ENCODE data around the gene COIL. TPM values are rescaled to one million over a fixed set of nuclear protein-coding genes. Genes with fewer than 3 reads are reported as not detected.

The COIL gene
- total RNA-seq, 1 experiment from 2014 or later: 31.2 TPM

- POLR2A ChIA-PET: interaction anchor here (1.2 to 1.9 kb wide), 3 partner anchors 11 to 79 kb away, joined by 4 to 9 read pairs (median 4); partner anchors contain the start of genes SCPEP1 and TRIM25
- CTCF ChIA-PET: no interaction called here
- Histone ChIP-seq H3K79me2 (ENCODE audit: insufficient read depth, low read length) (peaks cover 34% of the 10 kb centered on the region; the same call in 1 of the 2 replicates), H3K36me3 (ENCODE audit: control insufficient read depth in 1 of 2, insufficient read depth in 2 of 2, low read length in 2 of 2) (peaks cover 65 to 80% of the 10 kb centered on the region in 2 experiments), H3K4me1 (ENCODE audit: control insufficient read depth in 1 of 2, insufficient read depth in 2 of 2, low read length in 2 of 2) (peaks cover 14 to 51% of the 10 kb centered on the region in 2 experiments), H4K20me1 (ENCODE audit: insufficient read depth) (no peaks in the 10 kb centered on the region), H3K4me2 (ENCODE audit: low read length) (no peak overlapping the region), H3K27ac (ENCODE audit: low read depth, low read length) (no peak overlapping the region), H2AFZ (ENCODE audit: low read depth, low read length, poor library complexity, severe bottlenecking) (no peak overlapping the region), H3K9me2 (ENCODE audit: insufficient read depth) (no peaks in the 10 kb centered on the region), H3K9me3 (ENCODE audit: control insufficient read depth in 1 of 2, insufficient read depth in 1 of 2, low read depth in 1 of 2, low read length in 2 of 2) (no peaks in the 10 kb centered on the region), H3K9ac (ENCODE audit: low read length) (no peak overlapping the region), H3K27me3 (ENCODE audit: insufficient read depth, low read length) (no peaks in the 10 kb centered on the region), H3K4me3 (replicated peaks in 1 of 2; ENCODE audit: low read depth in 1 of 2, low read length in 2 of 2) (no peak overlapping the region)
- intact Hi-C loops (cut with micrococcal nuclease): no loop called here
- ATAC-seq (no peak), DNase-seq (ENCODE audit: low read depth, low spot score) (no peak)
- no TSS peak for BruUV-seq (replicated peaks)
- TF ChIP-seq, protein P1, sequence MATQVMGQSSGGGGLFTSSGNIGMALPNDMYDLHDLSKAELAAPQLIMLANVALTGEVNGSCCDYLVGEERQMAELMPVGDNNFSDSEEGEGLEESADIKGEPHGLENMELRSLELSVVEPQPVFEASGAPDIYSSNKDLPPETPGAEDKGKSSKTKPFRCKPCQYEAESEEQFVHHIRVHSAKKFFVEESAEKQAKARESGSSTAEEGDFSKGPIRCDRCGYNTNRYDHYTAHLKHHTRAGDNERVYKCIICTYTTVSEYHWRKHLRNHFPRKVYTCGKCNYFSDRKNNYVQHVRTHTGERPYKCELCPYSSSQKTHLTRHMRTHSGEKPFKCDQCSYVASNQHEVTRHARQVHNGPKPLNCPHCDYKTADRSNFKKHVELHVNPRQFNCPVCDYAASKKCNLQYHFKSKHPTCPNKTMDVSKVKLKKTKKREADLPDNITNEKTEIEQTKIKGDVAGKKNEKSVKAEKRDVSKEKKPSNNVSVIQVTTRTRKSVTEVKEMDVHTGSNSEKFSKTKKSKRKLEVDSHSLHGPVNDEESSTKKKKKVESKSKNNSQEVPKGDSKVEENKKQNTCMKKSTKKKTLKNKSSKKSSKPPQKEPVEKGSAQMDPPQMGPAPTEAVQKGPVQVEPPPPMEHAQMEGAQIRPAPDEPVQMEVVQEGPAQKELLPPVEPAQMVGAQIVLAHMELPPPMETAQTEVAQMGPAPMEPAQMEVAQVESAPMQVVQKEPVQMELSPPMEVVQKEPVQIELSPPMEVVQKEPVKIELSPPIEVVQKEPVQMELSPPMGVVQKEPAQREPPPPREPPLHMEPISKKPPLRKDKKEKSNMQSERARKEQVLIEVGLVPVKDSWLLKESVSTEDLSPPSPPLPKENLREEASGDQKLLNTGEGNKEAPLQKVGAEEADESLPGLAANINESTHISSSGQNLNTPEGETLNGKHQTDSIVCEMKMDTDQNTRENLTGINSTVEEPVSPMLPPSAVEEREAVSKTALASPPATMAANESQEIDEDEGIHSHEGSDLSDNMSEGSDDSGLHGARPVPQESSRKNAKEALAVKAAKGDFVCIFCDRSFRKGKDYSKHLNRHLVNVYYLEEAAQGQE (IDR thresholded peaks at IDR 0.05; ENCODE audit: low read depth): no peak
- TF ChIP-seq ZFX (IDR thresholded peaks at IDR 0.05) (no peak), TCF7L2 (IDR thresholded peaks at IDR 0.05; ENCODE audit: borderline replicate concordance, extremely low read depth, insufficient read depth, insufficient read length) (no peak), RAD21 (IDR thresholded peaks at IDR 0.05; ENCODE audit: low read depth) (no peak), ZNF274 (IDR thresholded peaks at IDR 0.05; ENCODE audit: low read depth, low read length) (no peak)
- RAD21 ChIA-PET (ENCODE audit: low non-redundant PET in 1 of 2, low total read pairs in 2 of 2, uncharacterized antibody in 2 of 2, unreplicated experiment in 2 of 2): no interaction called here
Measured at GRCh38 chr17:56899403-56899802, 61.4 kb downstream of the COIL start.

- no peak overlapping the region for H2AFZ ChIP-seq (ENCODE audit: low read depth, low read length, poor library complexity, severe bottlenecking)
- ATAC-seq: no peak
- peaks cover 61 to 75% of the 10 kb centered on the region in 2 experiments for H3K36me3 ChIP-seq (ENCODE audit: control insufficient read depth in 1 of 2, insufficient read depth in 2 of 2, low read length in 2 of 2)
- H3K9me2 ChIP-seq (ENCODE audit: insufficient read depth): no peaks in the 10 kb centered on the region
- POLR2A ChIA-PET: interaction anchor here (1.2 to 1.9 kb wide), 2 partner anchors 11 to 79 kb away, joined by 4 to 9 read pairs; partner anchors contain the start of gene SCPEP1
- H3K79me2 ChIP-seq (ENCODE audit: insufficient read depth, low read length): peaks cover 29% of the 10 kb centered on the region; the same call in 1 of the 2 replicates
- no peaks in the 10 kb centered on the region for H4K20me1 ChIP-seq (ENCODE audit: insufficient read depth)
- H3K4me1 ChIP-seq (ENCODE audit: control insufficient read depth in 1 of 2, insufficient read depth in 2 of 2, low read length in 2 of 2): peaks cover 14 to 46% of the 10 kb centered on the region in 2 experiments
- H3K4me2 ChIP-seq (ENCODE audit: low read length): no peak overlapping the region
- H3K9me3 ChIP-seq (ENCODE audit: control insufficient read depth in 1 of 2, insufficient read depth in 1 of 2, low read depth in 1 of 2, low read length in 2 of 2): no peaks in the 10 kb centered on the region
- CTCF ChIA-PET: no interaction called here
- H3K9ac ChIP-seq (ENCODE audit: low read length): no peak overlapping the region
- H3K27ac ChIP-seq (ENCODE audit: low read depth, low read length): no peak overlapping the region
- H3K4me3 ChIP-seq (replicated peaks in 1 of 2; ENCODE audit: low read depth in 1 of 2, low read length in 2 of 2): no peak overlapping the region
- RAD21 ChIA-PET (ENCODE audit: low non-redundant PET in 1 of 2, low total read pairs in 2 of 2, uncharacterized antibody in 2 of 2, unreplicated experiment in 2 of 2): no interaction called here
- no peak for DNase-seq (ENCODE audit: low read depth, low spot score)
- intact Hi-C loops (cut with micrococcal nuclease): no loop called here
- TF ChIP-seq YY1 (IDR thresholded peaks at IDR 0.05; ENCODE audit: extremely low read depth, insufficient replicate concordance, low read depth, low read length) (no peak), EZH2phosphoT487 (IDR thresholded peaks at IDR 0.05; ENCODE audit: borderline replicate concordance) (no peak), ZNF274 (IDR thresholded peaks at IDR 0.05; ENCODE audit: low read depth, low read length) (no peak)
- TF ChIP-seq, protein P2, sequence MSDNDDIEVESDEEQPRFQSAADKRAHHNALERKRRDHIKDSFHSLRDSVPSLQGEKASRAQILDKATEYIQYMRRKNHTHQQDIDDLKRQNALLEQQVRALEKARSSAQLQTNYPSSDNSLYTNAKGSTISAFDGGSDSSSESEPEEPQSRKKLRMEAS (IDR thresholded peaks at IDR 0.05): no peak
- TF ChIP-seq, protein P1 (IDR thresholded peaks at IDR 0.05; ENCODE audit: low read depth): no peak
- TSS peak; percentile 10 for BruUV-seq (replicated peaks)
- H3K27me3 ChIP-seq (ENCODE audit: insufficient read depth, low read length): no peaks in the 10 kb centered on the region
Measured at GRCh38 chr17:56898874-56899273, 62.0 kb downstream of the COIL start.
